ENCODE measurements around the gene KANK4.

DNA sequence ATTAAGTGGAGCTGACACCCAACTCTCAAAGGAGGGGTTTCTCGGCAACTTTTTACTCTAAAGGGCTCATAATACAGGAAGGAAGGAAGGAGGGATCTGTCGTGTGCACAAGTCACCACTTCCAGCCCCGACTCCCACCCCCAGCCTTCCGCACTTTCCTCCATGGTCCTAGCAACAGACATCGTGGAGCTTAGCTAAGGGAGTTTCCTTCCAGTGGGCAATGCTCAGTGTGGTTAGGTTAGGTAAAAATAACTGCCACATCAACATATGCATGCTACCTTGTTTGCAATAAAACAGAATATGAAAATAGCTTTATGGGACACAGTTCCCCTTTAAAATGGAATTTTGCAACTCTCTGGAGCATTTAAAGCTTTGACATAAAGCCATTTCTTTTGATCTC is 35.2 kb downstream of the KANK4 start:
- TF ChIP-seq POLR2A (IDR thresholded peaks at IDR 0.05; ENCODE audit: low read depth, low read length), result no peak
- TF ChIP-seq POLR2AphosphoS5 (IDR thresholded peaks at IDR 0.05; ENCODE audit: low read depth, low read length), result no peak
- TF ChIP-seq TAF1 (IDR thresholded peaks at IDR 0.05; ENCODE audit: low read depth, low read length), result no peak
- no peak for TF ChIP-seq PAX5 (IDR thresholded peaks at IDR 0.05; ENCODE audit: insufficient read depth, low read length, severe bottlenecking)
- no peak for TF ChIP-seq SPI1 (IDR thresholded peaks at IDR 0.05; ENCODE audit: low read depth, low read length)
- TF ChIP-seq POU2F2 (IDR thresholded peaks at IDR 0.05; ENCODE audit: low read depth, low read length), result no peak

All from GM12891 (cell line).